ENCODE measurements around the gene MIA2.
"Not testable (repeated sequence)": the region's sequence is repeated elsewhere in the genome, so short reads cannot be mapped to it uniquely, and the experiment has no call there.

The MIA2 gene

GRCh38 chr14:39341126-39341525, 107.4 kb downstream of the MIA2 start:
- DNase-seq (ENCODE audit: low spot score): not testable (repeated sequence)

- DNase-seq (ENCODE audit: low spot score): no peak
These were observed 109.1 kb downstream of the MIA2 start for GRCh38 chr14:39342768-39343167.

- no peak for DNase-seq (ENCODE audit: low spot score)
These were observed 109.9 kb downstream of the MIA2 start for GRCh38 chr14:39343614-39344013.

GRCh38 chr14:39350866-39351265, 117.2 kb downstream of the MIA2 start:
- DNase-seq (ENCODE audit: low spot score): no peak

- no peak for DNase-seq (ENCODE audit: low spot score)
These were observed 118.0 kb downstream of the MIA2 start for GRCh38 chr14:39351708-39352107.

GRCh38 chr14:39359069-39359468, 125.4 kb downstream of the MIA2 start:
- DNase-seq (ENCODE audit: low spot score): not testable (repeated sequence)

GRCh38 chr14:39360316-39360715, 126.6 kb downstream of the MIA2 start:
- DNase-seq (ENCODE audit: low spot score): no peak

- not testable (repeated sequence) for DNase-seq (ENCODE audit: low spot score)
These were observed 127.8 kb downstream of the MIA2 start for GRCh38 chr14:39361556-39361955.

- no peak for DNase-seq (ENCODE audit: low spot score)
These were observed 130.8 kb downstream of the MIA2 start for GRCh38 chr14:39364509-39364908.

- no peak for DNase-seq (ENCODE audit: low spot score)
These were observed 131.6 kb downstream of the MIA2 start for GRCh38 chr14:39365354-39365753.

- DNase-seq (ENCODE audit: low spot score): no peak
These were observed 133.0 kb downstream of the MIA2 start for GRCh38 chr14:39366460-39367386.

- DNase-seq (ENCODE audit: low spot score): no peak
These were observed 133.7 kb downstream of the MIA2 start for GRCh38 chr14:39367387-39367751.

GRCh38 chr14:39368261-39368959, 134.7 kb downstream of the MIA2 start:
- DNase-seq (ENCODE audit: low spot score): peak; percentile 13

GRCh38 chr14:39369029-39369428, 135.3 kb downstream of the MIA2 start:
- DNase-seq (ENCODE audit: low spot score): no peak

- DNase-seq (ENCODE audit: low spot score): no peak
These were observed 136.7 kb downstream of the MIA2 start for GRCh38 chr14:39370415-39370814.

GRCh38 chr14:39372656-39373055, 138.9 kb downstream of the MIA2 start:
- no peak for DNase-seq (ENCODE audit: low spot score)

- DNase-seq (ENCODE audit: low spot score): no peak
These were observed 141.1 kb downstream of the MIA2 start for GRCh38 chr14:39374851-39375250.

GRCh38 chr14:39376667-39377403, 143.1 kb downstream of the MIA2 start:
- DNase-seq (ENCODE audit: low spot score): no peak

GRCh38 chr14:39381366-39381765, 147.7 kb downstream of the MIA2 start:
- no peak for DNase-seq (ENCODE audit: low spot score)

GRCh38 chr14:39382463-39382862, 148.7 kb downstream of the MIA2 start:
- DNase-seq (ENCODE audit: low spot score): no peak

- peak; percentile 24 for DNase-seq (ENCODE audit: low spot score)
These were observed 149.4 kb downstream of the MIA2 start for GRCh38 chr14:39383026-39383660.

- DNase-seq (ENCODE audit: low spot score): no peak
These were observed 150.0 kb downstream of the MIA2 start for GRCh38 chr14:39383741-39384140.

All from CD4-positive, alpha-beta T cell treated with Interleukin-2 at 100 ng/mL for 4 hours (primary cell).